Suppressor macrophage treated with lipopolysaccharide for 4 hours (primary cell): ENCODE results near the gene ATL3.
"Not testable (repeated sequence)": the region's sequence is repeated elsewhere in the genome, so short reads cannot be mapped to it uniquely, and the experiment has no call there.

Experiments used
- DNase-seq: peaks from one replicate; pipeline ENCODE4 v3.0.0-alpha.2; 2020

ATL3 gene

DNA sequence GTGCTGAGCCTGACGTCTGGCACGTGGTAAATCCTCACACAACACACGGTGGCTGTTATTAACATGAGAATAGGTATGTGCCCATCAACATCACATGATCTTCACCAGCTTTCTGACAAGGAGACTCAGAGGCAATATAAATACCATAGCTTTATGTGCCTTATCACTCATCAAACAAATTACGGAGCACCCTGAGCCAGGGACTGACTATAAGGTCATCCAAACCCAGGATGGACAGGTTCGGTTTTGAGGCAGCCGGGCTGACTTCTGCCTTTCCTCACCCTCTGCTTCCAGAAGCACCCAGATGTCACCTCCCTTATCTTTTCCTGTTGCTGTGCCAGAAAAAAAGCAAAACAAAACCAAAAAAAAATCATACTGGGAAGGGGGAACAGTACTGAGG lies 51.2 kb downstream of the ATL3 start:
- DNase-seq, result no peak

DNA sequence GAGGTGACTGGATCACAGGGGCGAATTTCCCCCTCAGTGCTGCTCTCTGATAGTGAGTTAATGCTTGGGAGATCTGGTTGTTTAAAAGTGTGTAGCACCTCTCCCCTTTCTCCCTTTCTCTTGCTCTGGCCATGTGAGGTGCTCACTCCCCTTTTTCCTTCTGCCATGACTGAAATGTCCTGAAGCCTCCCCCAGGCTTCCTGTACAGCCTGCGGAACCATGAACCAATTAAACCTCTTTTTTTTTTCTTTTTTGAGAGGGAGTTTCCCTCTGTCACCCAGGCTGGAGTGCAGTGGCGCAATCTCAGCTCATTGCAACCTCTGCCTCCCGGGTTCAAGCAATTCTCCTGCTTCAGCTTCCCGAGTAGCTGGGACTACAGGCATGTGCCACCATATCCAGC lies 53.5 kb downstream of the ATL3 start:
- not testable (repeated sequence) for DNase-seq

DNA sequence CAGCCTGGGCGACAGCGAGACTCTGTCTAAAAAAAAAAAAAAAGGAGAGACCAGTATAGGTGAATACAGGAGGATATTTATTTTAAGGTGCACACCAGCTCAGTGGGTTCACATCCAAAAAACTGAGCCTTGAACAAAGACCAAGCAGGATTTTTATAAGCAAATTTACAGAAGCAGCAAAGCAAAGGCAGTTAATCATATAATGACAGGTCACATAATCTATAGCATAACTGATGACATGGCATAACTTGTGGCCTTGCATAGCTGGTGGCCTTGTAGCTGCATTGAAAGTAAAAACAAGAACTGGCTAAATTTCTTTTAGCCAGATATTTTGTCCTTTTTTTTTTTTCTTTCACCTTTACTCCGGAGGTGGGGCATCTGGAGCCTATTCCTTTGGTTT lies 54.2 kb downstream of the ATL3 start:
- DNase-seq, result no peak

DNA sequence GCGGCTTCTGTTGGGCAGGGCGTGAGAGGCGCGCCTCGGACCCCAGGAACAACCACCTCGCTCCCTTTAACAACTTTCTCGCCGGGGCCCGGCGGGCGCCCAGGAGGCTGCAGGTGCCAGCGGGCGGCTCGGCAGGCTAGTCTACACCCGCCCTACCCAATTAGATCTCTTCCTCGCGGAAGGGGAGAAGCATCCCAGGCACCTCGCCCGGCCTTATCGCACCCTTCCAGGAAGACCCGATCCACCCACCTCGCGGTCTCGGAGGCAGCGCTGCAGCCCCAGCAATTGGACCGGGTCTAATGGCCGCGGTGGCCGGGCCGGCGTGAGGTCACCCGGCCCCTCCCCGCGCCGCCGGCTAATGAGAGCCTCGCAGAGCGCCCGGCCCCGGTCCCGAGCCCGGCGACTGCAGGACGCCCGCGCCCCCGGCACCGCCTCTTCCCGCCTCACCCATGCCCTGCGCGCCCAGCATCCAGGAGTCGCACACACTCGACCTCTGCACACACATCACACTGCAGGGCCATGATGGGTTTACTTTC lies 57.0 kb downstream of the ATL3 start, which contains the start of gene PLAAT3:
Gene PLAAT3 (minus strand): TSS at position 298 of the 536 bp plus-strand sequence. CDS start 419 bp downstream, outside the sequence.
- DNase-seq, result peak; percentile 33

DNA sequence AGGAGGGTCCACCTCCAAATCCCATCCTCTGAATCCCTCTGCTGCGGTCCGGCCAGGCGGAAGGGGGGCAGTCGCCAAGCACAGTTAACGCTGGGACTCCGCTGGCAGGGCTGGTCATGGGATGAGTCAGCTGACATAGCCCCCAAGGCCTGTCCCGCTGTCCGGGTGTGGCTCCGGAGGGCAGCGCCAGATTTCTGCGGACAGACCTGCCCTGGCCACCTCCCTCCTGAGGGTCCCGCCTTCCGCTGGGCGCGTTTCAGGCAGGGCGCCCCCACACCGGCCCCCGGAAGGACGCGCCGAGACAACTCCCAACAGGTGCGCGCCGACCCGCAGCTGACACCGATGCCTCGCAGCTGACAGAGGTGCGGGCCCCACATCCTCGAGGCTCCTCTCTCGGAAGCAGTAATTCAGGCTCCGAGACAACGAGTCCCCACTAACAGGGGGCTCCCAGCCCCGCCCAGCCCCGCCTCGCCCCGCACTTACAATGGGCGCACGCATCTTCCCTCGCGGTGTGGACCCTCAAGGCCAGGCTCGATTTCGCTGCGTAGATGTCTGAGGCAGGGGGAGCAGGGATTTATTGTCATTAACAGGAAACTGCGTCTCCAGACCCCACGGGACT lies 57.5 kb downstream of the ATL3 start:
- DNase-seq, result no peak

DNA sequence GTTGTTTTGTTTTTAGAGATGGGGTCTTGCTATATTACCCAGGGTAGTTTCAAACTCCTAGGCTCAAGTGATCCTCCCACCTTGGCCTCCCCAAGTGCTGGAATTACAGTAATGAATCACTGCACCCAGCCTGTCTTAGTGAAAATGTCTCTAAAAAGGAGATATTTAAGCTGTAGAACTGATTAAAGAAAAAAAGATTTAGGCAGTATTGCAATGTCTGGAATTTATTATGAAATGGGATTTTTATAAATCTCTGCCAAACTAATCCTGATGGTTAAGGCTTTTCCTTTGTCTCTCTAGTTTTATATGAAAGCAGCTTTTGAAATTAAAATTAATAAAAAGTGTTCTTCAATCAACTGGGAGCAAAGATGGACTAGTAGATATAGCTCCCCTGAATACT lies 59.0 kb downstream of the ATL3 start:
- DNase-seq, result no peak

DNA sequence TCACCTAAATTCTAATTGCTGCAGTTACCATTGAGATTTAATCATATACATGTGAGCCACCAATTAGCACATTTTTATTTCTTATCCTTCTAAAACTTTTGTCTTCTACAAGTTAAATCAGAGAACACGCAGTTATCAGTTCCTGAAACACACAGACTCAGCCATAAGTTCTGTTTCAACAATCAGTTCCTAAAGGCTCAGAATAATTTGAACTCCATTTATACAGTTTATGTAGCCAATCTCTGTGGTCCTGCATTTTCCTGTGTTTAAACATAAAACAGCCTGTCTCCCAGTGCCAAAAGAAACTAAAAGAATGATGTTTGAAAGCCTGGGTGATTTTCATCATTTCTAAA lies 59.8 kb downstream of the ATL3 start:
- DNase-seq, result no peak

DNA sequence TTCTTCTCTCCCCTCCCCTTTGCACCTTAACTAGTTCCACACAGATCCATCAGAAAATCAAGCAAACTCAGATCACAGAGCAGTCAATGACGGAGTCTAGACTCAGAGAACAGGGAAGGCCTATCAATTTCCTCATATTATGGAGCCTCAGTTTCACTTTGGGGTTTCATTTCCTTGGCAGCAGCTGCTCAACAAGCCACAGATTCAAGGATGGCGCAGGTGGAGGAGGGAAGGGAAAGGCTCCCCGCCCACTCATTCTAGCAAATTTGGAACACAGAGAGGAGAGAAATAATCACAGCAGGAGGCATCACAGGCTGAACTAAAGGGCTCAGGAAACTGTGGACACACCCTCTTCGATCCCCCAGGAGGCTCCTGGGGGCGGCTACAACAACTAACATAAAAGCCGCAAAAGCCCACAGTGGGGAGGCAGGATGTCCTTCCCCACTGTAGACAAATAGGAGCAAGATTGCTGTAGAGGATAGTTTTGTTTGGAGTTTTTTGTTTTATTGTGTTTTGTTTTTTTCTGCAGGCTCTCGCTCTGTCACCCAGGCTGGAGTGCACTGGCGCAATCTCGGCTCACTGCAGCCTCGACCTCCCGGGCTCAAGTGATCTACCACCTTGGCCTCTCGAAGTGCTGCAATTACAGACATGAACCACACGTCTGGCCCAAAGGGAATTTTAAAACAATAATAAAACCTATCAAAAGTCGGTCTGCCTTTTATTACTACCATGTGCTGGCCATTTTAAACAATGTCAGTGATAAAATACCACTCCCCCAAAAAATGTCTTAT lies 60.4 kb downstream of the ATL3 start:
- peak; percentile 70 for DNase-seq

DNA sequence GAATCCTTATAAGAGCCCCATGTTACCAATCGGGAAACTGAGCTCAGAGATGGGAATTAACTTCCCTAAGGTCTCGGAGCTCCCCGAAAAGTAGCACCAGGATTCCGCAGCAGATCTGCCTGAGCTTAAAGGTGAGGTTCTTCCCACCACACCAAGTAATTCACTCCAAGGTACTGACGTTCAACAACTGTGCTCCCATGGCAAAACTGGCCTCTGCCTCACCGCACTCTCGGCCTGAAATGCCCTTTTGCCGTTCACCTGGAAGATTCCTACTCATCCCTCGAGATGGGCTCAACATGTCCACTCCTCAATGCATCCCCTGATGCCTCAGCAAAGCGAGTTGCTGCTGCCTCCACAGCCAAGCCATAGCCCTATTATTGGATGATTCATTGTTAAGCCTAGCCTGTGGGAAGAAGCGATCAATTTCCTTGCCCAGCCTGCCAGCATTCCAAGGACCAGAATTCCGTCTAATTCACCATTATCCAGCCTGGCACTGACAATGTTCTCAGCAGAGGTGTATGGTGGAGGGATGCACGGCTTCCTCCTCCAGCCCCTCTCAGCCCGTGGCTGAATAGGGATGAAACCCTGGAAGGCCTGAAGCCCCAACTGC lies 61.1 kb downstream of the ATL3 start:
- DNase-seq, result no peak

DNA sequence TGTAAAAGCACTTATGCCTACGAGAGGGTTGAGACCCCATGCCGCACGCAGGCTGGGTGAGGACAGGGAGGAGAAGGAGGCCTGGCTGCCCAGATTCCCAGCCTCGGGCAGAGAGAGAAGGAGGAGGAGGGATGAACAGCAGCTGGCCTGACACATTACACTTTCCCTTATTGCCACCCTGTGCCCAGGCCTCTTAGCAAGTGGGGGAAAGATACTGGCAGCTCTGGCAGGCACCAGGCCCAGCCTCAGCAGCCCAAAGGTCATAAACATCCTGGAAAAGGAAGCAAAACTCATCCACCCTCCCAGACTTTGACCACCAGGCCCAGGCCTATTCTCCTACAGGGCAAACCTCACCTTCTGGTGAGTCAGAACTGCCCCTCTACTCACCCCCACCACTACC lies 61.6 kb downstream of the ATL3 start:
- no peak for DNase-seq

DNA sequence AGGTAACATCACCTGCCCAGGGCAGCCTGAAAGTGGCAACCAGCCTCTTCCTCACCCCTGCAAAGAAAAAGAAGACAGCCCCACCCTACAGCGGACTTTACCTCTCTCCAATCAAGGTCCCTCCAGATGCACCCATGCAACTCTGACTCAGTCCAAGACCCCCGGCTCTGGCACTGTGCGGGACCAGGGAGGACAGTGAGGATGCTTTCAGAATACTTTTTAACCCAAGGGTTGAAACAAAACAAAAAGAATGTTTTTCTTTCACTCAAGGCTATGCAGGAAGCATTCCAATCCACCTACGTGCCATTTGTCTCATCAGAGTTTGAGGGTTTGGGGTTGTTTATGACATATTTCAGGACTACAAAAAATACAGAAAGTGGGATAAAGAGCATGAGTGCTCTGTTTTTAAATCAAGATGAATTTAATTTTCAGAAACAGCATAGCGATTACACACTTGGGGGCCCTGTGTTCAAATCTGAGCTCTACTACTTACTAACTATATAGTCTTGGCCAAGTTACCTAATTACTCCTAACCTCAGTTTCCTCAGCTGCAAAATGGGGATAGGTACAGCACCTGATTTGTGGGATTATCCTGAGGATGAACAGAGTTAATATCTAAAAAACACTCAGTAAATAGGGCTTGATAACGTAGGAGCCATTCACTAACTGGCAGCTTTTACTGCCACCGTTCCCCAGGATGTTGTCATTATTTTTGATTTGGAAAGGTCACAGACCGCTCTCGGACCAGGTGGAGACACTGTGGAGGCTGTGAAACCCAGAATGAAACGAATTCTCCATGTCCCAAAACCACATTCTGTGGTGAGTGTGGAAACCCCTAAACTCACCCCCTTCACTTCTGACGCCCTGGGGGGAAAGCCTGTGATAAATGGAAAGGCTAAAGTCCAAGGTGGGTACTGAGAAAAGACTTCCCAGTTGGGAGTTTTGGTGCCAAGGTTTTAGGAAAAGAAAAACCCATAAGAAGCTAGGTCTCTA lies 62.5 kb downstream of the ATL3 start:
- DNase-seq, result no peak

DNA sequence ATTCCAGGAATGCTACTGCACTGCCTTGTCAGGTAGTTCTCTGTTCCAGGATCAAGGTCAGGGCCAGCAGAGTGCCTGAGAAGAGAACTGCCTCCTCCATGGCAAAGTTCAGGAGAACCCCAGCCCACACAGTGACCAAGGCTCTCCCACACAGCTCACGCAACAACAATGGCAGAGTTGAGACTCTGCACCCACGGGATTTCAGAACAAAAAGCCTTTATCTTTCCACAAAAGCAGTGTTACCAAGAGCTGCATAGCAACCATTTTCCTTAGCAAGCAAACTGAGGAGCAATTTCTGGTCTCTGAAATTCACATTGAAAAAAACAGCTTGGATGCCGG lies 68.0 kb downstream of the ATL3 start:
- peak; percentile 29 for DNase-seq

DNA sequence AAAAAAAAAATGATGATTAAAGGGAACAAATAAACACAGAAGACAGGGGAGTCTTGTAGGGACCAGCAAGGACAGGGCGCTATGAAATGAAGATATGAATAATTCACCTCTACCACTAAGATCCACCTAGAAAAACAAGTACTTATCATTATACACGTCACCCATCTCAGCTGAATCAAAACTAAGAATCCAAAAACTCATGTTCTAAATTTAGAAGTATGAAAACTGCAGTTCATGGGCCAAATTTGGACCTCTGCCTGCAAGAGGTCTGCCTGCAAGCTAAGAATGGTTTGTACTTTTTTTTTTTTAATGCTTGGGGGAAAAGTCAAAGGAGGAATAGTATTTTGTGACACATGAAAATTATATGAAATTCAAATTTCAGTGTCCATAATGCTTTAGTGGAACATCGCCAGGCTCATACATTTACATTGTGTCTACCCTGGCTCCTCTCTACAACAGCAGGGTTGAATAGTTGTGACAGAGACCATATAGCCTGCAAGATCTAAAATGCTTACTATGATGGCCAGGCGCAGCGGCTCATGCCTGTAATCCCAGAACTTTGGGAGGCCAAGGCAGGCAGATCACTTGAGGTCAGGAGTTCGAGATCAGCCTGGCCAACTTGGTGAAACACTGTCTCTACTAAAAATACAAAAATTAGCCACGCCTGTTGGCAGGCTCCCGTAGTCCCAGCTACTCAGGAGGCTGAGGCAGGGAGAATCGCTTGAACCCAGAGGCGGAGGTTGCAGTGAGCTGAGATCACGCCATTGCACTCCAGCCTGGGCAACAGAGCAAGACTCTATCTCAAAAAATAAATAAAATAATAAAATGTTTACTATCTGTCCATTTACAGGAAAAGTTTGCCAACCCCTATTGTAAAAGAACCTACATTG lies 68.6 kb downstream of the ATL3 start:
- DNase-seq, result not testable (repeated sequence)

DNA sequence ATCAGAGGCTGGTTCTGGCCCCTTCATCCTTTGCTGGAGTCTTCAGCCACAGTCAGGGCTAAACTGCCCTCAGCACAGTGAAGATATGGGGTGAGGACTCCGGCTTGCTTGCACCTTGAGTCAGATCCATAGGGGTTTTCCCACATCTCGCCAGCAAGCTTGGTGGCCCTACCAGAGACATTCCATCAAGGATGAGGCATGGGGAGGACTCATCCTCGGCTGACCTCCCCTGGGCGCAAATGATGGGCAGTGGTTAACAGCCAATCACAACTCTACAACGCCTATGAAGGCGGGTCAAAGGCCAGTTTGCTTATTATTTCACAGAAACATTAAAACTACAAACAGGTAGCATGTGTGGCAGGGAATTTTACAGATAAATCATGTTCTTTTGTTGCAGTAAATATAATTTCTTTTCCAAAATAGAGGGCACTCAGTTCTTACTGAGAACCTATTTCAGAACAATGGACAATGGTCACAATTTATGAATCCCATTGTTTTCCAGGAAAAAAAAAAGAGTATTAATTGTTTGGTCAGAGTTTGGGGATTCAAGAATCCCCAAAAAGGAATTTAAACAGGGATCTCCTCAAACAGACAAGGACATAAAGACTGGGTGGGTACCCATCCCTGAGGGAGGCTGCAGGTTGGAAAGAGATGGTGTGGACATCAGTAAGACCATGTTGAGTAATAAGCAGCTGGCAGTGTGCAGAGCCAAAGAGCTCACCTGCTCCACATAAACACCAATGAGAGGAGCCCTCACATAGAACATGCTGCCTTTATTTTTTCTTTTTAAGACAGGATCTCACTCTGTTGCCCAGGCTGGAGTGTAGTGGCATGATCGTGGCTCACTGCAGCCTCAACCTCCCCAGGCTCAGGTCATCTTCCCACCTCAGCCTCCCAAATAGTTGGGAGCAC lies 71.7 kb downstream of the ATL3 start:
- DNase-seq, result no peak

DNA sequence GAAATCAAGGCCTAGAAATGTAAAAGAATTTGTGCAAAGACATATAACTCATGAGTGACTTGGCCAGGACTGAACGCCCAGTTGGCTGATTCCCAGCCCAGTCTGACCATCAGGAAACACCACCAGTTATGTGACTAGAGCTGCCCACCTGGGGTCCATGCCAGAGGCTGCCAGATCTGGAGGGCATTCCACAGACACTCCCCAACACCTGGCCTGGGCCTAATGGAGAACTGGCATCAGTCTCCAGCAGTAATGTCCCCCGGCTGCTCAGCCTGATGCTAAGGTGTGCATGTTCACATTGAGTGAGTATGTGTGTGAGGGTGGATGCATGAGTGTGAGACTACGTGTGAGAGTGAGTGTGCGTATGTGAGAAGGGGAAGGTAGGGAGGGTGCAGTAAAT lies 72.6 kb downstream of the ATL3 start:
- DNase-seq, result no peak

DNA sequence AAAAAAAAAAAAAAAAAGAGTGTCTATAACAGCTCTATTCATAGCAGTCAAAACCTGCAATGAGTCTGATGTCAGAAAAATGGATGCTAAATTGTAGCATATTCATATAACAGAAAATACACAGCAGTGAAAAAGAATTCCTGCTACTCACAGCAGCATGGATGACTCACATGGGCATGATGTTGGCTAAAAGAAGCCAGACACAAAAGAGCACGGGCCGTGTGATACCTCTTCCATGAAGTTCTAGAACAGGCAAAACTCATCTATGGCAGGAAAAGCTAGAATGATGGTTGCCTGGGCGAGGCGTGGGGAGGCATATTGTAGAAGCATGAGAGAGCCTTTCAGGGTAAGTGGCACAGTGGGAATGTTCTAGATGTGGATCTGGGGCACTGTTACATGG lies 75.9 kb downstream of the ATL3 start:
- peak; percentile 29 for DNase-seq

DNA sequence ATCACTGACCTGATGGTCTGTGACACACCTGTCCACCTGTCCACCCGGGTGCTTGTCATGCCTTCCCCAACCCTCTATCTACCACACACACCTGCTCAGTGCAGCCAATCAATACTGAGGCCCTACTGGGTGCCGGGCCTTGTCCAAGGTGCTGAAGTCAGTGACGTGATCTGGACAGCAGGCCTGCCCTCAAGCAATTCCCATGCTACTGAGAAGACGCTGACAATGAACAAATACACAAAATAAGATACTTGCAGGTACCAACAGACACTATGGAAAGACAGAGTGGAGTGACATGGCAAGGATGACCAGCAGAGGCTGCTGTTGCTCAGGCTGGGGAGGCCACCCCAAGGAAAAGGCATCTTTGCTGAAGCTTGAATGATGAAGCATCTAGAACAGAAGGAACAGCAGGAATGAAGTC lies 78.2 kb downstream of the ATL3 start:
- DNase-seq, result peak; percentile 53

DNA sequence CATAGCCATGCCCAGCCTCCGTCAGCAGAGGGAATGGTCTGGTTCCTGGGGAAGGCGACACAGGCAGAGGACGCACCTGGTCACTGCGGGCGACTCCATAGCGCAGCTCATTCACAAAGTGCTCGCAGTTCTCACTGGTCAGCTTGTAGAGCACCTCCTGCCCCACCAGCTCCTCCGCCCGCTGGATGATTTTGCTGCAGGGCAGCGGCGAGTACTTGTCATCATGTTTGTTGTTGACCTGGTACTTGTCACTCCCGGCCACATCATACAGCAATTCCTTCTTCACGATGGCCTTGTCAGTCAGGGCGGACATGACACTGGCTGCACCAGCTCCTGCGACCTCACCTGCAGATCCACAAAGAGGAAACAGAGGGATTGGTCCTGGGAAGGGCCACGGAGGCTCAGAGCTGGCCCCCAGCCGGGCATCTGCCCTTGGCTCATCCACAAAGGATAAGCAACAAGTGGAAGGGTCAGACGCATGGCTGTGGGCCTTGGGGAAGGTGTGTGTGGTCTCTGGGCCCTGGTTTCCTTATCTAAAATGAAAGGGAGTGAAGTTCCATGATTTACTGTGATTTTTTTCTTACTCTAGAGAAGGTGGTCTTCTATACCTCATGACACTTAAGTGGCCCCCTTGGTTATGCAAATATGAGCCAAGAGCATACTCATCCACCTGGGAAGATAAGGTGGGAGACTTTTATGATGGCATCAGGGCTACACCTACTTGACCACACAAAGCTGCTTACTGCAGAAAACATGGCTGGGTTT lies 81.0 kb downstream of the ATL3 start:
- DNase-seq, result no peak

DNA sequence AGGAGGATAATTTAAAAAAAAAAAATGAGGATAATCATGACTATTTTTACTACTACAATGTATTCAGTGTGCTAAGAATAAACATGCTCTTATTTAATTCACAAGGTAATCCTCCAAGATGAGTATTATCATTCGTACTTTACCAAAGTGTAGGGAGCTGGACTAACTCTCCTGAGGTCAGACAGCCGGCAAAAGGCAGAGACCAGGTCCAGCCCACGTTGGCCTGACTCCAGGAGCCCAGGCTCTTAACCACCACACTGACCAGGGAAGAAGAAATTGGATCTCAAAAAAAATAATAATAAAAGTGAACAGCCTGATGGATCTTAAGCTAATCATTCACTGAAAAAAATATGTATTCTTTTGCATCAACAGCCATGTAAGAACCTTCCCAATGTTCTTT lies 82.2 kb downstream of the ATL3 start:
- DNase-seq, result no peak
